ENCODE measurements around the gene MYL6.
A peak's percentile ranks its signal among the peaks of the same experiment; 100 is the strongest.
"Not testable (repeated sequence)": the region's sequence is repeated elsewhere in the genome, so short reads cannot be mapped to it uniquely, and the experiment has no call there.

MYL6 gene

GRCh38 chr12:56193025-56193578, 34.9 kb downstream of the MYL6 start:
- DNase-seq: peak; percentile 89

- not testable (repeated sequence) for DNase-seq
Observed at GRCh38 chr12:56196818-56197550, 38.8 kb downstream of the MYL6 start.

- no peak for DNase-seq
Observed at GRCh38 chr12:56197921-56198635, 39.9 kb downstream of the MYL6 start.

- DNase-seq: no peak
Observed at GRCh38 chr12:56198836-56199235, 40.7 kb downstream of the MYL6 start.

- DNase-seq: no peak
Observed at GRCh38 chr12:56202366-56202765, 44.2 kb downstream of the MYL6 start.

- DNase-seq: no peak
Observed at GRCh38 chr12:56202838-56203237, 44.7 kb downstream of the MYL6 start.

GRCh38 chr12:56204275-56204674, 46.1 kb downstream of the MYL6 start:
- DNase-seq: no peak

GRCh38 chr12:56205445-56205844, 47.3 kb downstream of the MYL6 start:
- DNase-seq: no peak

- peak; percentile 30 for DNase-seq
Observed at GRCh38 chr12:56206452-56207166, 48.5 kb downstream of the MYL6 start.

- no peak for DNase-seq
Observed at GRCh38 chr12:56208006-56208405, 49.8 kb downstream of the MYL6 start.
